Measurements from ENCODE around the gene GTF3C5.
"Not testable (repeated sequence)": the region's sequence is repeated elsewhere in the genome, so short reads cannot be mapped to it uniquely, and the experiment has no call there.

The GTF3C5 gene

GRCh38 chr9:133028221-133028620 lies 2.6 kb upstream of the GTF3C5 start:
- no peak for DNase-seq (ENCODE audit: low read depth in 1 of 2, low spot score in 1 of 2)

- DNase-seq (ENCODE audit: low read depth in 1 of 2, low spot score in 1 of 2): no peak
Observed at GRCh38 chr9:133029994-133030316, 842 bp upstream of the GTF3C5 start.

- no peak for DNase-seq (ENCODE audit: low read depth in 1 of 2, low spot score in 1 of 2)
Observed at GRCh38 chr9:133031130-133031422, 279 bp downstream of the GTF3C5 start.

- no peak for DNase-seq (ENCODE audit: low read depth in 1 of 2, low spot score in 1 of 2)
Observed at GRCh38 chr9:133031496-133031911, 707 bp downstream of the GTF3C5 start.

GRCh38 chr9:133032171-133032570 lies 1.4 kb downstream of the GTF3C5 start:
- DNase-seq (ENCODE audit: low read depth in 1 of 2, low spot score in 1 of 2): no peak

- no peak for DNase-seq (ENCODE audit: low read depth in 1 of 2, low spot score in 1 of 2)
Observed at GRCh38 chr9:133035669-133036068, 4.9 kb downstream of the GTF3C5 start.

GRCh38 chr9:133037775-133038515 lies 7.1 kb downstream of the GTF3C5 start:
- no peak for DNase-seq (ENCODE audit: low read depth in 1 of 2, low spot score in 1 of 2)

- not testable (repeated sequence) for DNase-seq (ENCODE audit: low read depth in 1 of 2, low spot score in 1 of 2)
Observed at GRCh38 chr9:133040892-133041479, 10.2 kb downstream of the GTF3C5 start.

GRCh38 chr9:133041958-133042357 lies 11.2 kb downstream of the GTF3C5 start:
- no peak for DNase-seq (ENCODE audit: low read depth in 1 of 2, low spot score in 1 of 2)

GRCh38 chr9:133042676-133043075 lies 11.9 kb downstream of the GTF3C5 start:
- DNase-seq (ENCODE audit: low read depth in 1 of 2, low spot score in 1 of 2): no peak

- no peak for DNase-seq (ENCODE audit: low read depth in 1 of 2, low spot score in 1 of 2)
Observed at GRCh38 chr9:133043449-133044035, 12.7 kb downstream of the GTF3C5 start.

- DNase-seq (ENCODE audit: low read depth in 1 of 2, low spot score in 1 of 2): no peak
Observed at GRCh38 chr9:133044125-133044524, 13.3 kb downstream of the GTF3C5 start.

GRCh38 chr9:133044661-133045060 lies 13.9 kb downstream of the GTF3C5 start:
- DNase-seq (ENCODE audit: low read depth in 1 of 2, low spot score in 1 of 2): no peak

- no peak for DNase-seq (ENCODE audit: low read depth in 1 of 2, low spot score in 1 of 2)
Observed at GRCh38 chr9:133045132-133045531, 14.3 kb downstream of the GTF3C5 start.

GRCh38 chr9:133046196-133046899 lies 15.6 kb downstream of the GTF3C5 start:
- DNase-seq (ENCODE audit: low read depth in 1 of 2, low spot score in 1 of 2): no peak

- DNase-seq (ENCODE audit: low read depth in 1 of 2, low spot score in 1 of 2): no peak
Observed at GRCh38 chr9:133046900-133047295, 16.1 kb downstream of the GTF3C5 start.

- DNase-seq (ENCODE audit: low read depth in 1 of 2, low spot score in 1 of 2): no peak
Observed at GRCh38 chr9:133048595-133048994, 17.8 kb downstream of the GTF3C5 start.

GRCh38 chr9:133049043-133049442 lies 18.2 kb downstream of the GTF3C5 start:
- no peak for DNase-seq (ENCODE audit: low read depth in 1 of 2, low spot score in 1 of 2)

- no peak for DNase-seq (ENCODE audit: low read depth in 1 of 2, low spot score in 1 of 2)
Observed at GRCh38 chr9:133050142-133050541, 19.3 kb downstream of the GTF3C5 start.

GRCh38 chr9:133050781-133051180 lies 20.0 kb downstream of the GTF3C5 start:
- no peak for DNase-seq (ENCODE audit: low read depth in 1 of 2, low spot score in 1 of 2)

- no peak for DNase-seq (ENCODE audit: low read depth in 1 of 2, low spot score in 1 of 2)
Observed at GRCh38 chr9:133051281-133051900, 20.6 kb downstream of the GTF3C5 start.

All from activated T-helper 1 cell treated with anti-CD3 and anti-CD28 coated beads, Interleukin-2, amount 50 U/mL, for 16 hours (primary cell).